ENCODE results near the gene ZNF207.
"Not testable (repeated sequence)": the region's sequence is repeated elsewhere in the genome, so short reads cannot be mapped to it uniquely, and the experiment has no call there.

Gene ZNF207

GRCh38 chr17:32331243-32332040, 18.5 kb upstream of the ZNF207 start:
- DNase-seq, result no peak
- intact Hi-C loops (cut with DNase I), result no loop called here

GRCh38 chr17:32333187-32333586, 16.8 kb upstream of the ZNF207 start:
- intact Hi-C loops (cut with DNase I), result no loop called here
- DNase-seq, result no peak

DNA sequence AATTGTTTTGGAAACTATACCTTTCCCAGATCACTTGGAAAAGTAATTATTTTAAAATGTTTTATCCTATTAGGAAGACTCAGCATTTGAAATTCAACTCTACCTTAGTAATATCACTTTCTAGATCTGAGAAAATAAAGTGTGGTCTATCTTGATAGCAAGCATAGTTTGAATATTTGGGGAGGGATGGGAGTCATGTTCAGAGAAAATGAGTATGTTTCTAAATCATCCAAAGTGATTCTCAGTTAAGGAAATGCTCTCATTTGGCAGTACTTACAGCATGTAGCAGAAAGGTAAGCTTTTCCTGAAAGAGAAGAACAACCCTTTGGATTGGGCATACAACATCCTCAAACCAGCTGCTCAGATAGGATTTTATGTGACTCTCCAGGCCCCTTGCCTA, 14.9 kb upstream of the ZNF207 start:
- intact Hi-C loops (cut with DNase I), result no loop called here
- DNase-seq, result no peak

GRCh38 chr17:32335687-32336086, 14.3 kb upstream of the ZNF207 start:
- DNase-seq, result no peak
- intact Hi-C loops (cut with DNase I), result no loop called here

- DNase-seq, result peak in 30 of 42 donors; percentile 26 to 68 (median 52)
- intact Hi-C loops (cut with DNase I), result no loop called here
Observed at GRCh38 chr17:32341141-32341856, 8.7 kb upstream of the ZNF207 start.

DNA sequence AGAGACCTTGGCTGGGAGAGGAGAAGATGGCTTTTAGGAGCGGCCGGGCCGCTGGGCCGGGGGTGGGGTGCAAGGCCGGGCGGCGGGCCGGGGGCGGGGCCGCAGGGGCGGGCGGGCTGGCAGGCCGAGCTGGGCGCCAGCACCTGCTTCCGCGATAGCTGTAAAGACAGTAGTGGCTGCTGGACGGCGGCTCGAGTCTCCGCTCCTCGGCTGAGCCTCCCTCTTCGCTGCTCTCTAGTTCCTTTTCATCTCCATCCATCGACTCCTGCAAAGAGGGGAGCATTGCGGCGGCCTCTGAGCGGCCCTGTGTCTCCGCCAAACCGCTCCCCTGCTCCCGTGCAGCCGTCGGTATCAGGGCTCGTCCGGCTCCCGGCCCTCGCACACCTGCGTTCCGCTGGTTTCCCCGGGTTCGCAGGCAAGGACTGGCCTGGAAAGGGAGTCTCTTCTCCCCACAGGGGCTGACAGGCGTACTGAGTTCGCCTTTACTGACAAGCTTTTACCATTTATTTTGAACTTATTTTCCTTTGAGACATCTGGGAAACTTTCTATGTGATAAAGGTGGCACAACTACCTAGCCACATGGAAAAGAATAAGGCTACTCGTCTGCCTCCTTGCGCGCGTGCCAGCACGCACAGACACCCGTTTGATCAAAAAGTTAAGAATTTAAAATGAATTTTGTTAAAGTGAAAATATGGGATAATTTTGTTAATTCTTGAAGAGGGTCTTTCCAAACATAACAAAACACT, 7.9 kb upstream of the ZNF207 start, which contains the start of gene C17orf75:
C17orf75 (minus strand) TSS at position 317 of the 746 bp plus-strand sequence; CDS start at position 283, 34 bp downstream.
- DNase-seq, result peak; percentile 61 to 95 (median 86)
- intact Hi-C loops (cut with DNase I), result no loop called here

- no peak for DNase-seq
- intact Hi-C loops (cut with DNase I), result no loop called here
Observed at GRCh38 chr17:32342603-32343325, 7.2 kb upstream of the ZNF207 start.

GRCh38 chr17:32345951-32346600, 3.9 kb upstream of the ZNF207 start:
- no peak for DNase-seq
- intact Hi-C loops (cut with DNase I), result no loop called here

- intact Hi-C loops (cut with DNase I), result no loop called here
- no peak for DNase-seq
Observed at GRCh38 chr17:32348483-32348800, 1.5 kb upstream of the ZNF207 start.

DNA sequence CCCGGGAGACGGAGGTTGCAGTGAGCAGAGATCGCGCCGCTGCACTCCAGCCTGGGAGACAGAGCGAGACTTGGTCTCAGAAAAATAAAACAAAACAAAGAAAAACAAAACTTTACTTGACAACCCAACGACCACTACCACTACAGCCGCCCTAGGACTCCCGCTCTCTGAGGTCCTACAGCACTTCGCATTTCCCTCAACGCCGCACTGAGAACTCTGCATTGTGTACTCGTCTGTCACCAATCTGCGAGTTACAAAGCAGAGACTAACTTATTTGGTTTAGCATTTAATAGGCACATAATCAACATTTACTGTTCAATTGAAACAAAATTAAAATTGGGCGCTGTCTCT, 479 bp upstream of the ZNF207 start:
- intact Hi-C loops (cut with DNase I), result no loop called here
- peak in 26 of 42 donors; percentile 12 to 61 (median 32) for DNase-seq

- peak in 16 of 42 donors; percentile 14 to 64 (median 33) for DNase-seq
- intact Hi-C loops (cut with DNase I), result loop anchor here (10.0 kb wide), 1 partner anchor 94 kb away; the partner anchor contains the start of gene PSMD11
Observed at GRCh38 chr17:32350666-32351418, 885 bp downstream of the ZNF207 start.

DNA sequence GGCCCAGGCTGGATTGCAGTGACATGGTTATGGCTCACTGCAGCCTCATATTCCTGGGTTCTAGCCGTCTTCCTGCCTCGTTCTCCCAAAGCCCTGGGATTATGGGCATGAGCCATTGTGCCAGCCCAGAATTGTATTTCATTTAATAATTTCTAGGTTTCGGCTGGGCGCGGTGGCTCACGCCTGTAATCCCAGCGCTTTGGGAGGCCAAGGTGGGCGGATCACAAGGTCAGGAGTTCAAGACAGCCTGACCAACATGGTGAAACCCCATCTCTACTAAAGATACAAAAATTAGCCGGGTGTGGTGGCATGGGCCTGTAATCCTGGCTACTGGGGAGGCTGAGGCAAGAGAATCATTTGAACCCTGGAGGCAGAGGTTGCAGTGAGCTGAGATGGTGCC, 2.8 kb downstream of the ZNF207 start:
- not testable (repeated sequence) for DNase-seq
- intact Hi-C loops (cut with DNase I), result loop anchor here (10.0 kb wide), 1 partner anchor 92 kb away; the partner anchor contains the start of gene PSMD11

GRCh38 chr17:32355649-32356377, 5.9 kb downstream of the ZNF207 start:
- no peak for DNase-seq

DNA sequence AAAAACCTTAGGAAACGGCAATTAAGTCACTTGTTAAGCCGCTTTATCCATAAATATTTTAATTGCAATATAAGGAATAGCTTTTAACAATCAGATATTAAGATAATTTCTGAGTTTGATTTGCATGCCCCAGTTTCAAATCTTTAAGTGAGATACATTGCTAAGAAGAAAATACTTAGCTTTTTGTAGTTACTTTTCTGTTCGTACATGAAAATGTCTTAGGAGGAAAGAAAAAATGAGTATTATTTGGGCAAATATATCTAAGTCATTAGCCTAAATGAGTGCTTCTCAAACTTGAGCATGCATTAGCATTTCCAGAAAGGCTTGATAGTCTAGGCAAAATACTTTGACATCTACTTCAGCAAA, 6.4 kb downstream of the ZNF207 start:
- intact Hi-C loops (cut with DNase I), result loop anchor here (10.0 kb wide), 1 partner anchor 88 kb away; the partner anchor contains the start of gene PSMD11
- DNase-seq, result no peak

More at GRCh38 chr17:32355649-32356377, 5.9 kb downstream of the ZNF207 start:
- intact Hi-C loops (cut with DNase I), result loop anchor here (10.0 kb wide), 1 partner anchor 89 kb away; the partner anchor contains the start of gene PSMD11

DNA sequence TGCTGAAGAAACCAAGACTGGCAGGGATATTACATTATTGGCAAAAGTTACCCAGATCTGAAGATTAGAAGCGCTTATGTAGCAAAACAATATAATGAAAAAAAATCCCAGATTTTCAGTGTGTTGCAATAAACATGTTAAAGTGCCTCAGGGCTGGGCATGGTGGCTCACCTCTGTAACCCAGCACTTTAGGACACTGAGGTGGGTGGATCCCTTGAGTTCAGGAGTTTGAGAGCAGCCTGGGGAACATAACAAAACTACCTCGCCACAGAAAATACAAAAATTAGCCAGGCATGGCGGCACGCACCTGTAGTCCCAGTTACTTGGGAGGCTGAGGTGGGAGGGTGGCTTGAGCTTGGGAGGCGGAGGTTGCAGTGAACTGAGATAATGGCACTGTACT, 6.8 kb downstream of the ZNF207 start:
- intact Hi-C loops (cut with DNase I), result loop anchor here (10.0 kb wide), 1 partner anchor 88 kb away; the partner anchor contains the start of gene PSMD11
- no peak for DNase-seq

DNA sequence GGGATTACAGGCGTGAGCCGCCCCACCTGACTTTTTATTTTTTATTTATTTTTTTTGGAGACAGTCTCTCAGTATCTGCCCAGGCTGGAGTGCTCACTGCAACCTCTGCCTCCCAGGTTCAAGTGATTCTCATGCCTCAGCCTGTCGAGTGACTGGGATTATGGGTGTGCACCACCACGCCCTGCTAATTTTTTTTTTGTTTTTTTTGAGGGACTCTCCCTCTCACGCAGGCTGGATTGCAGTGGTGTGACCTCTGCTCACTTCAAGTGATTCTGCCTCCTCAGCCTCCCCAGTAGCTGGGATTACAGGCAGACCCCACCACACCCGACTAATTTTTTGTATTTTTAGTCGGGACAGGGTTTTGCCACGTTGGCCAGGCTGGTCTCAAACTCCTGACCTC, 7.7 kb downstream of the ZNF207 start:
- intact Hi-C loops (cut with DNase I), result loop anchor here (10.0 kb wide), 1 partner anchor 87 kb away; the partner anchor contains the start of gene PSMD11
- DNase-seq, result no peak

DNA sequence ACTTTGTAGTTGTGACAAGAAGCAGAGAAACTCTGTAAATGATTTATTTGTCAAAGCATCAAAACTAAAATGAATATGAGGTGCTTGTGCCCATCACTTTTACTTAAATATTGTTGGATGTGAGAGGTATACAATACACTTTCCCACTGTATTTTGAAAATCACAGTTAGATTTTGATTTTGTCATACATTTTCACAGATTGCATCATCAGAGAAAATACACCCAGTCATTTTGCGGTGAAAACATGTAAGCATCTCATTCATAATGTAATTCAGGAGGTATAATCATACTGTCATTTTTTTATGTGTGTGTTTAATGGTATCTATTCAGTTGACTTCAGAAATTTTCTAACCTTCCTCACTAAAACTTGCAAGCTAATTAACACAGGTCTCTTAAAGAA, 11.3 kb downstream of the ZNF207 start:
- intact Hi-C loops (cut with DNase I), result no loop called here
- no peak for DNase-seq
